HG02885 (cell line): Measurements from ENCODE around the gene EIF3C.
"Not testable (repeated sequence)": the region's sequence is repeated elsewhere in the genome, so short reads cannot be mapped to it uniquely, and the experiment has no call there.

ENCODE experiments used
- ATAC-seq: cut with Tn5 transposase; IDR thresholded peaks from one replicate; pipeline ENCODE4 v1.9.1; 2021; ENCODE audit warnings: mild to moderate bottlenecking; ENCODE audit not compliant: unreplicated experiment, poor library complexity

EIF3C gene

GRCh38 chr16:28711220-28712083, at the start of gene EIF3C:
TSS of gene EIF3C (plus strand) at chr16:28711464. CDS start at chr16:28711687, 223 bp downstream.
- ATAC-seq, result peak; percentile 98

DNA sequence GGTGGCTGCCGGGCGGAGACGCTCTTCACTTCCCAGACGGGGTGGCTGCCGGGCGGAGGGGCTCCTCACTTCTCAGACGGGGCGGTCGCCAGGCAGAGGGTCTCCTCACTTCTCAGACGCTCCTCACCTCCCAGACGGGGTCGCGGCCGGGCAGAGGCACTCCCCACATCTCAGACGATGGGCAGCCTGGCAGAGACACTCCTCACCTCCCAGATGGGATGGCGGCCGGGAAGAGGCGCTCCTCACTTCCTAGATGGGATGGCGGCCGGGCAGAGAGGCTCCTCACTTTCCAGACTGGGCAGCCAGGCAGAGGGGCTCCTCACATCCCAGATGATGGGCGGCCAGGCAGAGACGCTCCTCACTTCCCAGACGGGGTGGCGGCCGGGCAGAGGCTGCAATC, 45.0 kb upstream of the EIF3C start:
- not testable (repeated sequence) for ATAC-seq

DNA sequence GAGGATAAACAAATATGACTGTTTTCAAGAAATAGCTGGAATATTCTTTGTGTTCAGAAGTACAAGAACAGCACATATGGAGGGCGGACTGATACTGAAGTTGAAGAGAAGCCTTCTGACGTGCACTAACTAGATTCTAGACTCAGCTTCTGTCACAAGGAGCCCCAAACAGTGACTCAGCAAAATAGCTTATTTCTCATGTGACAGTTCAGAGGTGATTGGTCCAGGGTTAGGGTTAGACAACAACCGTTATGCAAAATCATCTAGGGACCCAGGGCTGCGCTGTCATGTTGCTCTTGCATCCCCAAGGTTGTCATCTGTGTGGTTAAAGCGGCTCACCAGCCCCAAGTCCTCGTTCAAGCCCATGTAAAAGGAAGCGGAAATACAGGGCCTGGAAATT, 43.8 kb upstream of the EIF3C start:
- ATAC-seq, result not testable (repeated sequence)

- not testable (repeated sequence) for ATAC-seq
Observed at GRCh38 chr16:28668199-28668598, 43.1 kb upstream of the EIF3C start.

- ATAC-seq, result not testable (repeated sequence)
Observed at GRCh38 chr16:28688327-28688952, 22.8 kb upstream of the EIF3C start.

DNA sequence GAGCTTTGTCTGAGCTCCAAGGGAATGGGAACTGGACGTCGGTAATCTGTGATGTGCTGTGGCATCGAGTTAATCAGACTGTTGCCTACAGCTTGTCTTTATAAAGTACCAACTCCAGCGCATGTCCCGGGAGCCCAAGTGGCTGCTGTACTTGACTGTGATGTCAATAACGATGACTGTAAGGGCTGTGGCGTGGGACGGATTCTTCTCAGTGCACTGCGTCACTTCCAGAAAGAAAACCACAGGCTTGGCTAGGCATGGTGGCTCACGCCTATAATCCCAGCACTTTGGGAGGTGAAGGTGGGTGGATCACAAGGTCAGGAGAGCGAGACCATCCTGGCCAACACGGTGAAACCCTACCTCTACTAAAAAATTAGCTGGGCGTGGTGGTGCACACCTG, 21.8 kb upstream of the EIF3C start:
- ATAC-seq, result not testable (repeated sequence)

DNA sequence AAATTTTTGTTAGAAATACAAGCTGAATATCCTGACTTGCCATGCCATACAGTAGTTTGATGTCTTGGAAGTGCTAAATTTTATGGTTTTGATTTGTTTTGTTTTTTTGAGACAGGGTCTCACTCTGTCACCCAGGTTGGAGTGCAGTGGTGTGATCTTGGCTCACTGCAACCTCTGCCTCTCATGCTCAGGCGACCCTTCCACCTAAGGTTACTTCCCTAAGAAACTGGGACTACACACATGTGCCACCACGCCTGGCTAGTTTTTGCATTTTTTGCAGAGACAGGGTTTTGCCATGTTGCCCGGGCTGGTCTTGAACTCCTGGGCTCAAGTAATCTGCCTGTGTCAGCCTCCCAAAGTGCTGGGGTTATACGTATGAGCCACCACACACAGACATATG, 19.5 kb upstream of the EIF3C start:
- not testable (repeated sequence) for ATAC-seq

DNA sequence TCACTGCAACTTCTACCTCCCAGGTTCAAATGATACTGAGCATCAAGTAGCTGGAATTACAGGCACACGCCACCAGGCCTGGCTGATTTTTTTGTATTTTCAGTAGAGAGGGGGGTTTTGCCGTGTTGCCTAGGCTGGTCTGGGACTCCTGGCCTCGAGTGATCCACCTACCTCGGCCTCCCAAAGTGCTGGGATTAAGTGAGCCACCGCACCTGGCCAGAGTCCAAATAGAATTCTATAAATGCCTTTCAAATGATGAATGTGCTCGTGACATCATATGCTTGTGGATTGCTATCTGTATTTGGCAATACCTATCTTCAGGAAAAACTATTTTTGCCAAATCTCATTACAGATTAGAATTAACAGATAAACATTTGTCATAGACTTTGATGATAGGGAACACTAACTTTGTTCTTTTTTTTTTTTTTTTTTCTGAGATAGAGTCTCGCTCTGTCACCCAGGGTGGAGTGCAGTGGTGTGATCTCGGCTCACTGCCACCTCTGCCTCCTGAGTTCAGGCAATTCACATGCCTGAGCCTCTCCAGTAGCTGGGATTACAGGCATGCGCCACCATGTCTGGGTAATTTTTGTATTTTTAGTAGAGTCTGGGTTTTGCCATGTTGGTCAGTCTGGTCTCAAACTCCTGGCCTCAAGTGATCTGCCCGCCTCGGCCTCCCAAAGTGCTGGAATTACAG, 17.9 kb upstream of the EIF3C start:
- ATAC-seq, result not testable (repeated sequence)

GRCh38 chr16:28699792-28700191, 11.5 kb upstream of the EIF3C start:
- not testable (repeated sequence) for ATAC-seq

DNA sequence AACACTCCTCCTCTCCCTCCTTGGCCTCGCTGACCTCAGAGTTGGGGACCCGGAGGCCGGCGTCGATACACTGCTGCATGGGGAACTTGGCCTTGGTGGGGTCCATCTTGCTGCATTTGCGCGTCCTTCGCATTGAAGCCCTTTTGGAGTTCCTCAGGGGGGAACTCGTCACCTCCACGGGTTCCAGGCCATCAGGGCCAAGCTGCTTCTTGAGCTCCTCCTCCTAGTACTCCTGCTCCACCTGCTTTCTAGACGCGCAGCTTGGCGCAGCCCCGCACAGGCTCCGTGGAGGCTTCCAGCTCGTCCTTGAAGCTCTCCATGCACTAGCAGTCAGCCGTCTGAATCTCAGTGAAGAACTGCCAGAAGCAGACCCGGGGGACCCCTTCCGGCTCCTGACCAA, 10.9 kb upstream of the EIF3C start:
- ATAC-seq, result not testable (repeated sequence)

GRCh38 chr16:28701384-28701783, 9.9 kb upstream of the EIF3C start:
- not testable (repeated sequence) for ATAC-seq

- not testable (repeated sequence) for ATAC-seq
Observed at GRCh38 chr16:28704246-28704645, 7.0 kb upstream of the EIF3C start.

GRCh38 chr16:28722852-28723650, 11.8 kb downstream of the EIF3C start:
- not testable (repeated sequence) for ATAC-seq

GRCh38 chr16:28731253-28731652, 20.0 kb downstream of the EIF3C start:
- ATAC-seq, result not testable (repeated sequence)

DNA sequence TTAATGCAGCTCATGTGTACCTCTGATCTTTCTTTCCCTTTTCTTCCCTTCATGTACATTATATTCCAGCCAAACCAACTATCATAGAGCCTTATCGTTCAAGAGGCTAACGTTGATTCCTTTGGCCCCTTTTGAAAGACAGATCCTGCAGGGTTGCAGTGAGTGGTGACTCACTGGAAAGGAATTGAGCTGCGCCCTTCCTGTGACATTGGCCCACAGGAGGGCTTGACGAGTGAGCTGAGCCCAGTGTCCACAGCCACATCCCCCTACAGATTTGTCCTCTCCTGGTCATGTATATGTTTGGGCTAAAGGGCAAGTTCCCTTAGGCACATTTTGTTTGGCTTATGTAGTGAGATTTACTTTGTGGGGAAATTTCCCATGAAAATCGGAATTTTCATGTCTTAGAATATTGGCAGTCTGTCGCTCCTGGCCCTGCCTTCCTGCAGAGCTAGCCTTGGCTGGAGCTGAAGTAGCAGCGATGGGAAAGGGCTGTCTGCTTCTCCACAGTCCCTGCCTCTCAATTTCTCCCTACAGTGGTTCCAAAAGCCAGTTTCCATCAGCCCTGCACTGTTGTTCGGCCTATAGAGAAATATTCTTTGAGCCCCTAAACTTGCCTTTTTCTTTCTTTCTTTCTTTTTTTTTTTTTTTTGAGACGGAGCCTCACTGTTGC, 21.3 kb downstream of the EIF3C start:
- ATAC-seq, result not testable (repeated sequence)

DNA sequence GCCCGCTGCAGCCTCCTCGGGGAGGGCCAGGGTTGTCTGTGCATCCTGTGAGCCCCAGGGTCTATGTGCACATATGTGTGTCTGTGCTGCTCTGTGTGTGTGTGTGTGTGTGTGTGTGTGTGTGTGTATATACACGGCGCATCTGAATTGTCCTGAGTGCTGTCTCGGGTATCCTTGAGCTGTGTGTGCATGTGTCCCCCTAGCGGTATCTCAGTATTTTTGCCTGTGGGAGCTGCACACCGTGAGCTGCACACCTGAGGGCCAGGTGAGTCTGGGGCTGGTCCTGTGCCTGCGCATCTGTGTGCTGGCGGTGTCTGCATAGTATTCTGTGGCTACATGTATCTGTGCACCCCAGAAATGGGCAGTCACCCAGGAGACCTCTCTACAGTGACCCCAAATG, 28.5 kb downstream of the EIF3C start:
- not testable (repeated sequence) for ATAC-seq

DNA sequence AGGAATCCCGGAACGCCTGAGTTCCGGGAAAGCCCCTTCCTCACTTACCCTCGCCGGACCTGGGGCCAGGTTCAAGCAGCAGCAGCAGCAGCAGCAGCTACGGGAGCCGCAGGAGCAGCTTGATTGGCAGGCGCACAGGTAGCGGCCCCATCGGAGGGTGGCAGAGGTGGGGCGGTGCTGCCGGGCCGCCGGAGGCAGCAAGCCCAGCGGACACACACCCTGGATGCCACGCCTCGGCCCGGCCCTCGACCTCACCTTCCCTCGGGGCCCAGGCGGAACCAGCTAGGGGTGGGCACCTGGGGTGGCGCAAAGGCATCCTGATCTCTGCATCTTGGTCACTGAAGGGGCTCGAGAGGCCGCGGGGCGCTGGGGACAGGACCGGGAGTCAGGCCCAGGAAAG, 29.4 kb downstream of the EIF3C start:
- not testable (repeated sequence) for ATAC-seq

- not testable (repeated sequence) for ATAC-seq
Observed at GRCh38 chr16:28741295-28741694, 30.0 kb downstream of the EIF3C start.

DNA sequence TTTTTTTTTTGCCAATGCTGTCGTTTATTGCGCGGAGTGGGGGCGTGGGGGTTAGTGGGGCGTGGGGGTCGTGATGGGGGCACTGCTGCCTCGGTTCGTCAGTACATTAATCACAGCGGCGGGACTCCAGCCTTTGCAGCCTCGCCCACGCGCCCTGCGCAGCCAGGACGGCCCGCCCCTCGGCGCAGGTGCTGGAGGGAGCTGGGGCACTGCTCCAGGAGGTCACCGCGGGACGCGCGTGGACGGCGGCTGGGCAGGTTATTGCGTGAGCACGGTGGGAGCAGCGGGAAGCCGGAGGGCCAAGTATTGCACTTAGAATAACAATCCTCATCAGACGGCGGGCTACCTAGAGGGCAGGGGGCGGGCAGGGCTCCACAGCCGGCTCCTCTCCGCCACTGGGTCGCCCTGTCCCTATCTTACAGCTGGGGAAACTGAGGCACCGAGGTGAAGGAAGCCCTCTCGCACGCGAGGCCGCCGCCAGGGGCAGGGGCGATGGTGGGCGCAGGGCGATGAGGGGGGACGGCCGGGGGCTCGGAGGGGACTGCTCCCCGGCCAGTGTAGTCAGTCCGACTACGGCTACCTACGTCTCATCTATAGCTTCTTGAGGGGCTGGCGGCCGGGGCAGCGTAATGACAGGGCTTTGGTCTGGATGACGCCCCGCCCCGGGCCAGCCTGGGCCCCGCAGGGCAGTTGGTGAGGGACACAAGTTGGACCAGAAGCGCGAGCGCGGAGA, 35.5 kb downstream of the EIF3C start:
- not testable (repeated sequence) for ATAC-seq
